DOHH2 (cell line): Measurements from ENCODE around the gene ZNF594.

Experiments
- CTCF ChIP-seq: fragments of 200-600 bp; sonication (generic); IDR thresholded peaks from one replicate; pipeline ENCODE4 v1.5.1; 2014; ENCODE audit warnings: antibody characterized with exemption, mild to moderate bottlenecking, low read depth, low read length; ENCODE audit not compliant: poor library complexity, severe bottlenecking
- EZH2phosphoT487 ChIP-seq: fragments of 200-600 bp; sonication (generic); IDR thresholded peaks from 2 replicates; pipeline ENCODE4 v1.6.1; 2017; ENCODE audit warnings: borderline replicate concordance, mild to moderate bottlenecking, antibody characterized with exemption, low read length, moderate library complexity, mixed read lengths

- TF ChIP-seq CTCF (no peak), EZH2phosphoT487 (no peak)
Observed at GRCh38 chr17:5225668-5226457, 34.2 kb upstream of the ZNF594 start.
